Measurements from ENCODE around the gene MEPCE.

- TF ChIP-seq, protein P1, sequence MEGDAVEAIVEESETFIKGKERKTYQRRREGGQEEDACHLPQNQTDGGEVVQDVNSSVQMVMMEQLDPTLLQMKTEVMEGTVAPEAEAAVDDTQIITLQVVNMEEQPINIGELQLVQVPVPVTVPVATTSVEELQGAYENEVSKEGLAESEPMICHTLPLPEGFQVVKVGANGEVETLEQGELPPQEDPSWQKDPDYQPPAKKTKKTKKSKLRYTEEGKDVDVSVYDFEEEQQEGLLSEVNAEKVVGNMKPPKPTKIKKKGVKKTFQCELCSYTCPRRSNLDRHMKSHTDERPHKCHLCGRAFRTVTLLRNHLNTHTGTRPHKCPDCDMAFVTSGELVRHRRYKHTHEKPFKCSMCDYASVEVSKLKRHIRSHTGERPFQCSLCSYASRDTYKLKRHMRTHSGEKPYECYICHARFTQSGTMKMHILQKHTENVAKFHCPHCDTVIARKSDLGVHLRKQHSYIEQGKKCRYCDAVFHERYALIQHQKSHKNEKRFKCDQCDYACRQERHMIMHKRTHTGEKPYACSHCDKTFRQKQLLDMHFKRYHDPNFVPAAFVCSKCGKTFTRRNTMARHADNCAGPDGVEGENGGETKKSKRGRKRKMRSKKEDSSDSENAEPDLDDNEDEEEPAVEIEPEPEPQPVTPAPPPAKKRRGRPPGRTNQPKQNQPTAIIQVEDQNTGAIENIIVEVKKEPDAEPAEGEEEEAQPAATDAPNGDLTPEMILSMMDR (conservative IDR thresholded peaks at IDR 0.05 in 1 of 2, IDR thresholded peaks at IDR 0.05 in 1 of 2; ENCODE audit: extremely low read depth in 1 of 2, insufficient read depth in 1 of 2, low read depth in 1 of 2, low read length in 2 of 2) = no peak
- TF ChIP-seq EZH2 (IDR thresholded peaks at IDR 0.05; ENCODE audit: borderline replicate concordance, low read length) = no peak
Measured at GRCh38 chr7:100406767-100407166, 22.9 kb upstream of the MEPCE start.

All from mammary epithelial cell (primary cell).